ENCODE results near the gene ZFYVE28.

- no peak for TF ChIP-seq CTCF (conservative IDR thresholded peaks at IDR 0.05)
- no peak for TF ChIP-seq EZH2 (IDR thresholded peaks at IDR 0.05; ENCODE audit: low read depth)
These were observed 131.4 kb downstream of the ZFYVE28 start for GRCh38 chr4:2286904-2287593.
